SU-DHL-6 (cell line): ENCODE data around the gene TBX2.

Experiments
- CTCF ChIP-seq: fragments of 200-600 bp; sonication (generic); IDR thresholded peaks from one replicate; pipeline ENCODE4 v1.5.1; 2017; ENCODE audit warnings: antibody characterized with exemption, mild to moderate bottlenecking, low read length, moderate library complexity; ENCODE audit not compliant: insufficient read depth, poor library complexity, severe bottlenecking
- EZH2phosphoT487 ChIP-seq: fragments of 200-600 bp; sonication (generic), shearing (Covaris generic); conservative IDR thresholded peaks from 2 replicates; pipeline ENCODE4 v1.6.1; 2018; ENCODE audit warnings: mild to moderate bottlenecking, antibody characterized with exemption, low read length, moderate library complexity, mixed read lengths

GRCh38 chr17:61379457-61380216 is 20.0 kb upstream of the TBX2 start:
- TF ChIP-seq EZH2phosphoT487 = no peak
- TF ChIP-seq CTCF = no peak
